GM21526 (cell line): ENCODE results near the gene CDC25A.

Experiments used
- ATAC-seq: cut with Tn5 transposase; IDR thresholded peaks from one replicate; pipeline ENCODE4 v1.9.1; 2021; ENCODE audit warnings: moderate library complexity; ENCODE audit not compliant: unreplicated experiment, low FRiP score

CDC25A gene

DNA sequence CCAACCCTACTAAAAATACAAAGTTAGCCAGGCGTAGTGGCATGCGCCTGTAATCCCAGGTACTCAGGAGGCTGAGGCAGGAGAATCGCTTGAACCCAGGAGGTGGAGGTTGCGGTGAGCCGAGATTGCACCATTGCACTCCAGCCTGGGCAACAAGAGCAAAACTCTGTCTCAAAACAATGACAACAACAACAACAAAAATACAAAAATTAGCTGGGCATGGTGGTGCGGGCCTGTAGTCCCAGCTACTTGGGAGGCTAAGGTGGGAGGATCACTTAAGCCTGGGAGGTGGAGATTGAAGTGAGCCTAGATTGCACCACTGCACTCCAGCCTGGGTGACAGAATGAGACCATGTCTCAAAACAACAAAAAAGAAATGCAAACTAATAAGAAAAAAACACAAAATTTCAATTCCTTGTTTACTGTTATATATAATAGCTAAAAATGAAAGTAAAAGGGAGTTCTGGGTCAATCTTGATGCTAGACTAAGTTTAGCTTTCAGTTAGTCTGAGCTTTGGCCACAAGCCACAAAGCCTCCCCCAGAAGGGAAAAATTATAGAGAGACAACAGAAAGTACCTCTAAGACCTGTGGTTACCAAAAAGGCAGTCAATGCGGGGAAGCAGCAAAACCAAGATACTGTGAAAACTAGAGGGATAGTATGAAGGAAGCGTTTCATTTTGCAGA, 76.0 kb downstream of the CDC25A start:
- peak; percentile 87 for ATAC-seq

DNA sequence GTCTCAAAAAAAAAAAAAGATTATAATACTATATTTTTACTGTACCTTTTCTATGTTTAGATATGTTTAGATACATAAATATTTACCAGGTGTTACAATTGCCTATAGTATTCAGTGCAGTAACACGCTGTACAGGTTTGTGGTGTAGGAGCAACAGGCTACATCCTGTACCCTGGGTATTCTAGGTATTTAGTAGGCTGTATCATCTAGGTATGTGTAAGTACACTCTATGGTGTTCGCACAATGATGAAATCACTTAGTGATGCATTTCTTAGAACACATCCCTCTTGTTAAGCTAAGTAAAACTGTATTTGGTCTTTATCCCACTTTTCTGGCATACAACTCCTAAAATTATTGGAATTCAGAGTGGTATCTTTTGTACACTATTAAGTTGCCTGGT, 77.8 kb downstream of the CDC25A start:
- ATAC-seq: no peak

GRCh38 chr3:48107227-48107626, 81.0 kb downstream of the CDC25A start:
- ATAC-seq: no peak
